Activated CD4-positive, alpha-beta T cell treated with anti-CD3 and anti-CD28 coated beads for 1 hour (primary cell): ENCODE results near the gene TENM3.

Experiments
- DNase-seq: peaks from one replicate; pipeline ENCODE4 v3.0.0-alpha.2; 2020

The TENM3 gene

DNA sequence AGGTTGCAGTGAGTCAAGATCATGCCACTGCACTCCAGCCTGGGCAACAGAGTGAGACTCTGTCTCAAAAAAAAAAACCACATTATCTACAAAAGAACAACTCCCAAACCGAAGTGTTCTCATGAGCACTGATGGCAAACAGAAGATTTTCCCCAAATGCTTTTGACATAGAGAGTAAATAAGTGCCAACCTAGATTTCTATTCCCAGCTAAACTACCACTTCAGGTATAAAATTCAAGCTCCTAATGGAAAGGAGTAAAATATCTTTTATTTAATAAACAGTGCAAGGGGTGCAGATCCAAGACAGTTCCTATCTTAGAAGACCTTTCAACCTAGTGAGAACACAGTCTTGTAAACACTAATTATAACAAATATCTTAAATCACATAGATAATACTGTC is 170.3 kb downstream of the TENM3 start:
- DNase-seq: no peak

DNA sequence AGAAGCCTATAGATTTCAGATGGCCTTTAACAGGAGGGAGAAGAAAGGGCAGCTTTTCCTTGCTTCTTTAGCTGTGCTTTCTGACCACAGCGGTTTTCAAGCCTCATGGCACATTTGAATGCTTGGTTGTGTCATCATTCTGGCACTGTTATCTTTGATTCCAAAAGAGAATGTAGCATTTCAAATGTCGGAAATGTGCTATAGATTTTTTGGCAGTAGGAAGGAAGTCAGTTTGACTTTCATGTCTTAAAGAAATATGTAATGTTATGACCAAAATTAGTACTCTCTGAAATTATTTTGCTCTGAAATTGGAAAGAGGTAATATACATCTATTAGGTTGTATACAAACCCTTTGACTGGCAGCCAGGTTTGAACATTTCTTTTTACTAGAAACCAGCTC is 171.9 kb downstream of the TENM3 start:
- DNase-seq: no peak

DNA sequence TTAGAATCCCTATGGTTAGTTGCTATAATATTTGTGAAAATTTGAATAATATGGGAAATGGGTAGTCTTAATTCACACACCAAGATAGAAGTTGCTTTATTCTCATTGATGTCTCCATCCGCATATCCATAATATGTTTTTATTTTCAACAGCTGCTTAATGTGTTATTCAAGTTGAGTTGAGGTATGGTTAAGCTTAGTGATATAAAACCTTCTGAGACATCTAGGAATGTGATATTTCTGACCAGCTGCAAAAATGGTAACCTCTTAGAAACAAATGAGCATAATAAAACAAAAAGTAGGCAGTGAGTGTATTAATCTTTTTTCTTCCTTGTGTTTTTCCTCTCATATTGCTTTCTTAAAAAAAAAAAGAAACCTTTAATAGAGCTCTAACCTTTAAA is 172.9 kb downstream of the TENM3 start:
- no peak for DNase-seq

DNA sequence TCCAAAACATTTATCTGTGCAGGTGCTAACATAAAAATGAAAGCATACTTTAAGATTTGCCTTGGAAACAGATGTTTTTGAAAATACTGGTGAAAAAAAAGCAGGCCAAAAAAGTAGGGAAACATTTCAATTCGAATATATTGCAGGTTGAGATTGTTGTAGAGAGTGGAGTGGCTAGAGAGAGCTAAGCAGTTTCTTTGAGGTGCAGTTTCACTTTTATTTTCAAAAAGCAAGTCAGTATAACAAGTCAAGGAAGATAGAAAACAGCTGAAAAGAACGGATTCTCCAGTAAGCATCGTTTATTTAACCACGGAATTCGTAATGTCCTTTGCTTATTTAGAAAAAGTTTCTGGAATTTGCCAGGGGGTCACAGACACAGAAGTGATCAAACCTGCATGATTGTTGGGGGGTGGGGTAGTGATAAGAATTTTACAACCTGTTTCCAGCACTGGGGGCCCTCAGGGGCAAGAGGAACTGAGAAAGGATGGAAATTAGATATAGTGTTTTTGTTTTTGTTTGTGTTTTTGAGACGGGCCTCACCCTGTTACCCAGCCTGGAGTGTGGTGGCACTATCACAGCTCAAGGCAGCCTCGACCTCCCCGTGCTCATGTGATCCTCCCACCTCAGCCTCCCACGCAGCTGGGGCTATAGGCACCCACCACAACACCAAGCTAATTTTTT is 175.0 kb downstream of the TENM3 start:
- no peak for DNase-seq

DNA sequence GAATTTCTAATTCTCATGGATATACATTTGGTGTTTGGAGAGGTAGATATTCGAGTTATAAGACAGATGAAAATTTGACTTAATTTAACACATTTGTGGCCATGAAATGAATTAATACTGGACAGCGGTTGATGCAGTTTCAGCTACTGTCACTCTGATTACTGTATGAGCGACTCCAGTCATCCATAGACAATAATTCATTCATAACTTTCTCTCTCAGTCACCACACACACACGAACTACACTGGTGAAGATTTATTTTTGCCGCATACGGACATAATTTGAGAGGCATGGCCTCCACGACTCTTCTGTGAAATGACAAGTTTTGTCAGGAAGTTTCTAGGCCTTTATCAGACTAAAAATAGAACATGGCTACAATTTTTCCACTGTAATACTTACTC is 177.0 kb downstream of the TENM3 start:
- no peak for DNase-seq

DNA sequence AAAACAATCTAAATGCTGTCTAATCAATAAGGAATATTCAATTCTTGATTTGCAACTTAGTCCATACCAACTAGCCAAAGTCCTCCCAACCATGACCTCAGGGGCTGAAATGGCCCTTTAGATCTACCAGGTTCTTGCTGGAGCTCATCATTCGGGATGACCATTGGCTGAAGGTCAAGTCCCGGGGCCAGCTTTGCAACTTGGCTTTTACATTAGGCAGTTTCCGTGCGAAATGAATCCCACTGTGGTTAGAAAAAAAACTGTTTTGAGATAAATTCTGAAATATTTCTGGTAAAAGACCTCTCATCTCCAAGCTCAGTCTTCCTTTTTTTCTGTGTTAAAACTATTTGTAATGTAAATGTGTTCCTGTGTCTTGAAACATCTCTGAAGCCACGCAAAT is 178.6 kb downstream of the TENM3 start:
- no peak for DNase-seq

DNA sequence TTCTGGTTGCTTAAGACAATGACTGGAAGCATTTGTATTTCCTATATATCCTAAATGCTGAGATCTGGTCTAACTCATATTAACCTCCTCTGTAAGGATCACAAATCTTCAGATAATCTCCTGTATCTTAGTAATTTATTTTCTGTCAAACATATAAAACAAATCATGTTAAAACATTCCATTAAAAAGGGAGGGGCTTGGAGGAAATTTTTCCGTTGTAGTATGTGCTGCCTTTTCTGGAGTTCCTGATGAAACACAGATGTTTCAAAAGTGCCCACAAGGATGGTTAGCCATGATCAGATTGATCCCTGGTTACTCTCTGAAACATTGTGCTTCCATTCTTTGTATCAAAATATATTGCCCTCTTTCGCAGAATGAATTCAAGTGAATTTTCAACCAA is 182.1 kb downstream of the TENM3 start:
- DNase-seq: no peak

DNA sequence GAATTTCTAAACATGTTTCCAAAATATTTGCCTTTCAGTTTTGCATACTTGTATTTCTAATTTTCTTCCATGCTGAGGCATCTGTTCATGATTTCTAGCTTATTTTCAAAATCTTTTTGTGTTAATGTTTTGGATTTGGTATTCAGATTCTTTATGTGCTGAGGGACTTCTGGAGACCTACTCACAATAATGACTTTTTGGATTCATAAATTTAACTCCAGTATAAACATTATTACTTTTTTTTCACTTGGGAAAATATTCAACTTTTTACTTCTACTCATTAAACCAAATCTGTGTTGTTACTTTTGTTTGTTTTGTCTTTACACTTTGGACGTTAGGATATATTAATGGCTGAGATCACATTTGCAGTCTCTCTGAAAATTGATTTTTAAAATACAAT is 183.7 kb downstream of the TENM3 start:
- no peak for DNase-seq

DNA sequence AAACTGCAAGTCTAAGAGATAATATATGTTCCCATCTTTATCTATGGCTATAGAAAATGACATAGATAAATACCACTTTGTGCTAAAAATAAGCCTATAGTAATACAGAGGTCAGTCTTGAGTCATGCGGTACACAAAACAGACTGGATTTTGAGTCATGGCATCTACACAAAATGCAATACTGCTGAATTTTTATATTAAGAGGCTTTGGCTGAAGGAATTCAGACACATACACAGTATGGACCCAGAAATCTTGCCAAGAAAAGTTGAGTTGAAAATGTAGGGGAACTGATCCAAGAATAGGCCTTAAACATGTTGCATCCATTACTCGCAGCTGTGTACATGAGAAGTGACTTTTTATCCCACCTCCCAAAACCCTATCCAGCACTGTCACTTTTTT is 184.4 kb downstream of the TENM3 start:
- DNase-seq: no peak

DNA sequence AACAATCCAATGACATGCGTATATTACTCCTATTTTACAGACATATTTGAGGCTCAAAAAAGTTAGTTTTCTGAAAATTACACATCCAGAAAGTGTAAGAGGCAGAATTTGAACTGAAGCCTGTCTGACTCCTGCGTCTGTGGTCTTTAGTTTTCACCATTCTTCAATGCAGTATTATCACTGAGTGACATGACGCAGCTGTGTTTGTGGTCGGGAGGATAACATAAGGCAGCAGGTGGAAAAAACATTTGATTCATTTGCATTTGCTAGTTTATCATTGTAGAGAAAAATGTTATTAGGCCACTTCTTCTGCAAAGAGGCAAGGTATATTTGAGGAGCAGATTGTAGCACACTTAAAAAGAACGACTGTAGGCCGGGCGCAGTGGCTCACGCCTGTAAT is 186.7 kb downstream of the TENM3 start:
- DNase-seq: no peak

DNA sequence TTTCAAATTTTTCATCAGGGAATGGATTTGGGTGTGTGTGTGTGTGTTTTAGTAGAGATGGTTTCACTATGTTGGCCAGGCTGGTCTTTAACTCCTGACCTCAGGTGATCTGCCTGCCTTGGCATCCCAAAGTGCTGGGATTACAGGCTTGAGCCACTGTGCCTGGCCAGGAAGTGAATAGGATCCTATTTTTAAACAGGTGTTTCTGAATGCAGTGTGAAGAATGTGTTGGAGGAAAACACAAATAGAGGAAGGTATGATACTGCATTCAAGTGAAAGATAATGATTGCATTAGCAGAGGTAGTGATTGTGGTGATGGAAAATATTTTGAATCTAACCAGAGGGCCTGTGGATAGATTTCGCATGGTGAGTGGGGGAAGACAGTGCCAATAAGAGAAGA is 189.6 kb downstream of the TENM3 start:
- DNase-seq: no peak

DNA sequence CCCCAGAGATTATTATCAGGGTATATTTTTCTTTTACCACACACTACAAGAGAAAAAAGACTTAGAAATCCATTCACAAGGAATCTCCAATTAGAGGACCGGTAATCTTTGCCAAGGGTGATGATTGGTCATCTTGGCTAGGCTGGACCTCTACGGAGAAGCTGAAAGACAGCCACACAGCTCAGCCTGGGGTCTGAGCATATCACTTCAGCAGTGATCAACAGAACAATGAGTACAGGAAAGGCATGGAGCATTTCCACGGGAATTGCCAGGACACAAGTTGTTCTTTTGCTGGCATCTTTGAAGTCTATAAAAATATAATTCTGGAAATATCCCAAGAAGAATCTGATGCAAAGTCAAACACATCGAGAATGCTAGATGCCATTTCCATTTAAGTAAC is 191.5 kb downstream of the TENM3 start:
- DNase-seq: no peak

DNA sequence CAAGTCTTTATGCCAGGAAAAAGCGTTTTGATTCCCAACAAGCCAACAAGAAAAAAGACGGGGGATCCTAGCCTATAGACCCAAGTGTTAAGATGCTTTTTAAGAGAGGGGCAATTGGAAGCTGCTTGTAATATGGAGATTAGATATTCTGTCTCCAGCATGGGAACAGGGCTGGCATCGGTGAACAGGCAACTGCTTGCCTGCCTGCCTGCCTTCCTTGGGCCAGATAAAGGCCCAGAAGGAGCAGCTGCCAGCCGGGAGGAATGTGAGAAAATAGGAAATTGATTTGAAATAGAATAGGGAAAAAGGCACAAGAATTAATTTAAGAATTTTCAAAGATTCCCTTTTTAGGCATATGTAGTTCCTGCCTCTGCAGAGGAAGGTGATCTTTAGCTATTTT is 192.2 kb downstream of the TENM3 start:
- no peak for DNase-seq

DNA sequence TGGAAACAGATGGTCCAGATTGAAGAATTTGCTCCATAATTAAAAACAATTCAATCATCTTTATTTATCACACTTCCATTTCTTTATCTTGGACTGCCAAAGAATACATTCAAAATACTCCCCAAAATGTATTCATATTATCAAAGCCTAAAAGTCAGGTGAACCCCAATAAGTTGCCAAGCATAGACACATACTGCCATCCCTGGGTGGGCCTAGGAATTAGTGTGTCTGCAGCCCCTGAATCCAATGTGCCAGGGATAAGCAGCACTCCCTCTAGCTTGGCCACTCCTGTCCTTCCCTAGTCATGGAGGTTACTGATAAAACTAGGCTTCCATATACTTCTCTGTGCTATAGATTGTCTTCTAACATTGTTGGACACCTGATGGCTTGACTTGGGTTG is 199.9 kb downstream of the TENM3 start:
- DNase-seq: no peak

DNA sequence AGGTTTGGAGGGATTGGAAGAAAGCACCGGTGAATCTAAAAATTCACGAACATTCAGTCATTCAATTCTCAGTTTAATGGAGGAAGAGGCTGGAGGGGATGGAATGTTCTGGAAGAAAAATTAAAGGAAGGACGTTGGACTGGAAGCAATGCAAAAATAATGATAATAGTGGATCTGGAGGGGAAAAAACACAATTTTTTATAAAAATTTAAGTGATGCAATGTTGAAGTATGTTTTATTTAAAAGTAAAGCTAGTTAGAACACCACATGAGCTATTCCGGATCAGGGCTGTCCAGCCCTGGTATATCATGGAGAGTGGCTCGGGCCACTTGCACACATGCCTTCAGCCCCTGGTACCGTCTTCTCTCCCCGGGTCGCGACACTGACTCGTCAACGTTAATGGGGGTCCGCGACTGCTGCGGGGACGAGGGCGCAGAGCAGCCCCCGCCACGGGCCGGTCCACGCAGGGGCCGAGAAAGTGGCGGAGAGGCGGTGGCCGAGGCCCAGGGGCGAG is 204.6 kb downstream of the TENM3 start:
- DNase-seq: no peak

DNA sequence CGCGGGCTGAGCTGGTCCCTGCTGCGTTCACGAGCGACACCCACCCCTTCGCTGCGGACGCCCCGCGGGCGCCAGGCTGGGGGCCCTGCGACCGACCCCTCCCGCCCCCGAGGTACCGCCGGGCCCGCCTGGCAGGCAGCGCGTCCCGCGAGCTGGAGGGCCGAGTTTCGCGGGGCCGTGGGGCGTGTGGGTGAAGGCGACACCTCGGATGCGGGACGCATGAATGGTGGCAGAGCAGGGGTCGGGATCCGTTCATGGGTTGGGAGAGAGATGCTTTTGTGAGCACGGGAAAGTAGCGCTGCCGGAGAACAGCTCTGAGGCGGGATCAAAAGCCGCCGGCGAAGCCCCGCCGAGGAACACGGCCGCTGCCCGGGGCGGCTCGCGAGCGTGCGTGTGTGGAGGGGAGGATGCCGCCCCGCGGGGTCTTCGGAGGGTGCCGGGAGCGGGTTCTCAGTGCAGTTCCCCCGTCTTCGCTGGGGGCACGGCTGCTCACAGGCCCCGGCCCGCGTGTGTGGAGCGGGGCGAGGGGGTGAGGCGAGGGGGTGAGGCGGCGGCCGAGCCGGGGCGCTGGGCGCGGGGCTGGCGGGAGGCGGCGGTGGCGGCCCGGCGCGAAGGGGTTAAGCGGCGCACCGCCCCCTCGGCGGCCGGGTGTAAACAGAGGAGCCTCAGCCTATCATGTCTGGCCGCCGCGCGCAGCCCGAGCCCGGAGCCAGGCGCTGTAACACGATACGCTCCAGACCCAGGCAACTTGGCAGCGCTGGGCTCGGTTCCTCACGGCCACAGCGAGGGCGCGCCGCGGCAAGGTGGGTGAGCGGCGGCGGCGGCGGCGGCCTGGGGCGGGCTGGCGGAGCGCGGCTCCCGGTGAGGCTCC is 205.3 kb downstream of the TENM3 start:
- peak; percentile 10 for DNase-seq

DNA sequence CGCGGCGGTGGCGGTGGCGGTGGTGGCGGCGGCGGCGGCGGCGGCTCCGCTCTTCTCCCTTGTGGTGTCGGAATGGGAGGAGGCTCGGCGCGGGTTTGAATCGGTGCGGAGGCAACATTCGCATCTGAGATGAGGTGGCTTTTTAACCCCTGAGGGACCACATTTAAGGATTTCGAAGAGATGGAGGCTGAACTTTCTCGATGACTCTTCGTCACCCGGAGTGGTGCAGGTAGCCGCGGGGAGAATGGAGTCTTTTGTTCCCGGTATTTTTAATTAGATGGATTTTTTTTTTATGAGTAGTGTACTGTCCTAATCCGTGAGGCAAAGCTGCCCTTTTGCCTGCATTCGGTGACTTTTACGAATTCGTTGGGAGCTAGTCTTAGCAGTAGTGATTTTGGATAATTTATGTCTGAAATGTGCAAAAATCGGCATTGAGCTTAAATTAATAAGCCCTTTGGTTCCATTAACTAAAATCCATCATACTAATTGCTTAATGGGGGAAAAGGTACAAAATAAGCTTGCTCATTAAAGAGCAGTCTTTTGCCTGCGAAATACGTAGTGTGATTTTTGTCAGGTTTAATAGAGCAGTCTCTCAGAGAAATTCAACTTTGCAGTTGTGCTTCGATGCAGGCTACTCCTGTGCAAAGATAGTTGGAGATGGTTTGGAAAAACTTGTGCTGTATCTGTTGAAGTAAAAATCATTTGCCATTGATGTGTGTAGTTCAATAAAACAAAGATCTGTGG is 206.2 kb downstream of the TENM3 start:
- no peak for DNase-seq

DNA sequence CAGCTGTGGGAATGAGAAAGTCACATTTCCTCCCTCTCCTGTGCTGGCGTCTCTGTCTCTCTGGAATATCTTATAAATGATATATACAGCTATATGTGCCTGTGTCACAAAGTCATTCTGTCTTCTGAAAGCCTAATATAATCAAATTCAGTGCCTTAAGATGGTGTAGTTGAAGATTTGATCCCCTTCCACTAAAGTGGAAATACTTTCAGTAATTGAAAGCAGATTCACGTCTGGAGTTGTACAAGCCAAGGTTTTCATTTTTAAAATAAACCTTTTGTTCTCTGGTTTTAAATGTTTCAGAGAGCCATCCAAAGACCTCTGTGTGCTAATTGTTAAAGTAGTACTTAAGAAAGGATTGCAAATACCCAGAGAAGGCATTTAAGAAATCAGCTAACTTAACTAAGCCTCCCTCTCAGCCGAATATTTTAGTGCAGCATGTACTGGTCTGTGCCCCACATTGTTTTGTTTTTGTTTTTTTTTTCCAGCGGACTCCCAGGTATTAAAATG is 206.8 kb downstream of the TENM3 start:
- no peak for DNase-seq

DNA sequence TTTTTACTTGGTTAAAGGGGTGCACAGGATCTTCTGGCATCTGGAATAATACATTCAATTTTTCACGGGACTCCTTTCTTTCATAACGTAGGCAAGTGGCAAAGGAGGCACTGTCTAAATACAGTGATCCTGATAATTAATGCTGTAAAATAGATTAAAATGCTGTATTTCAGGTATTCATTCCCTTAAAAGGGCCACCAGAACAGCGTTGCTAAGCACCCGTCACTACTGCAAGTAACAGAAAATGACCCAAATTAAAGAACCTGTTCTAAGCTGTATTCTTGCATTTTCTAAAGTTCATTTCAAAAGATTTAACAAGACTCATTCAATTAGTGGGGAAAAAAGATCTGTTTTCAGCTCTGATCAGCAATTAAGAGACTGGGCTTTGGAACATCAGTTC is 208.2 kb downstream of the TENM3 start:
- no peak for DNase-seq

DNA sequence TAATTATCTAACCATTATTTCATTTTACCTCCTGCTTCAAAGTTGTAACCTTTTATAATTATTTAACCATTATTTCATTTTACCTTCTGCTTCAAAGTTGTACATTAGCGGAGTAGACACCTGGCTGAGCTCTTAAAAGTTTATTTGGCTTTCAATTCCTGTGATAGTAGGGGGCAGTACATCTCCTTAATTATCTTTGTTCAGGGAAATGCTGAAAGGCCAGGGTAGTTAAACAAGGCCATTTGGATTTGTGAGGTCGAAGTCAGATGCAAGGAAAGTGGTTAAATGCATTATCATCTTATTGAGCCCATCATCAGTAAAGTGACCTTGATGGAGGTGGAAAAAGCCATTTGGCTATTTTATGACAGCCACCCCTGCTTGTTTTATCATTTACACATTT is 210.6 kb downstream of the TENM3 start:
- no peak for DNase-seq

DNA sequence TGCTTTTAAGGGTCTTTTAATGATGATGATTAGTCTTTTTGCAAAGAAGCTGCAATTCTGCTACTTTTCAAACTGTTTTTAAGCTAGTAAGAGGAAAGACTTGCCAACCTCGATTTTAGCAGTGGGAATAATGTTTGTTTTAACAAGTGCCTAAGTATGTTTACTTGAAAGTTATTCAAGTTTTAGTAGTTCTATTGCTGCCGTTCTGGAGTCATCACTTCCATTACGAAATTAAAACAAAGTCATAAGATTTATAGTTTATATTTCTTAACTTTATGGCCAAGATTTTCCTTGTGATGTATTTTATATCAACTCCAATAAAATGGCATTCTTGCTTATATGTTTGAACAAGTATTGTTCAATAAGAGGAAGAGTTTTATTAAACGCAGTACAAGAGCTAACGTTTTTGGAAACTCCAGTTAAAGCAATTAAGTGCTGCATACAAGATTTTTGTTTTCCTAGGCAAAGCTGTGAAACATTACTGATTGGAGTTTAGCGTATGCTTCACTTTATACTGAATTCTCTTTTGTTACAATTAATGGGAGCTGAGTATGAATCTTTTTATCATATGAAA is 211.3 kb downstream of the TENM3 start:
- no peak for DNase-seq

DNA sequence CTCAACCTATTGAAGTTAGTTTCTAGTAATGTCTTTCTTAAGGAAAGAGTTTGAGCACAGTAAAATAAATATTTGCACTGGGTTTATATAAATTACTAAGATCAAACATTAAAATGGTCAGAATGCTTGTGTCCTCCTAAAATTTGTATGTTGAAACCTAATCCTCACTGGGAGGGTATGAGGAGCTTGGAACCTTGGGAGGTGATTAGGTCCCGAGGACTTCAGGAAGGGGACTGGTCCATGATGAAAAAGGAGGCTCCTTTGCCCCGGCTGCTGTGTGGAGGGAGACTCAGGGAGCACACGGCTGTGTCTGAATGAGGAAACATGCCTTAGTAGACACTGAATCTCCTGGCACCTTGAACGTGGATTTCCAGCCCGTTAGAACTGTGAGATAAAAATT is 221.9 kb downstream of the TENM3 start:
- DNase-seq: no peak

DNA sequence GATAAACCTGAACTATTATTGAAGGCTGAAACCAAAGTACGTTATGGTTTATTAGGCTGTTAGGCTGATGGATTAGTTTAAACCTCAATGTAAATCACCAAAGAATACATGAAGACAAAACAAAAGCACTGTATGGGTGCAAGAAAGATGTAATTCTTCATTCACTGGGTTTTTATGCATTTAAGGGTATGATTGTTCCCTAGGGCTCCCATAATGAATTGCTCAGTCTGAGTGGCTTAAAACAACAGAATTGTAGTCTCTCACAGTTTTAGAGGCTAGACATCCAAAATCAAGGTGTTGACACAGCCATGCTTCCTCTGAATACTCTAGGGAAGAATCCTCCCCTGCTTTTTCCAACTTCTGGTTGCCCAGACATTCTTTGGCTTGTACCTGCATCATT is 222.8 kb downstream of the TENM3 start:
- DNase-seq: no peak
